Activated T-helper 1 cell treated with Interleukin-2 at 50 U/mL for 16 hours (primary cell): ENCODE results near the gene SULF2.
A peak's percentile ranks its signal among the peaks of the same experiment; 100 is the strongest.

Experiments
- DNase-seq: peaks from one replicate; pipeline ENCODE4 v3.0.0-alpha.2; 2020; ENCODE audit warnings: low read depth

The SULF2 gene

GRCh38 chr20:47642624-47643023, 142.7 kb downstream of the SULF2 start:
- no peak for DNase-seq

GRCh38 chr20:47642118-47642517, 143.2 kb downstream of the SULF2 start:
- DNase-seq, result no peak

GRCh38 chr20:47638851-47639250, 146.4 kb downstream of the SULF2 start:
- DNase-seq, result no peak

GRCh38 chr20:47635256-47635655, 150.0 kb downstream of the SULF2 start:
- DNase-seq, result no peak

GRCh38 chr20:47631078-47631477, 154.2 kb downstream of the SULF2 start:
- DNase-seq, result no peak

- DNase-seq, result no peak
Observed at GRCh38 chr20:47629907-47630306, 155.4 kb downstream of the SULF2 start.

- no peak for DNase-seq
Observed at GRCh38 chr20:47627540-47627939, 157.7 kb downstream of the SULF2 start.

GRCh38 chr20:47623206-47623605, 162.1 kb downstream of the SULF2 start:
- no peak for DNase-seq

- DNase-seq, result no peak
Observed at GRCh38 chr20:47622118-47622665, 163.1 kb downstream of the SULF2 start.

GRCh38 chr20:47620808-47621805, 164.2 kb downstream of the SULF2 start:
- DNase-seq, result no peak

- DNase-seq, result no peak
Observed at GRCh38 chr20:47618479-47618878, 166.8 kb downstream of the SULF2 start.

- DNase-seq, result no peak
Observed at GRCh38 chr20:47614703-47615309, 170.5 kb downstream of the SULF2 start.

- no peak for DNase-seq
Observed at GRCh38 chr20:47612670-47613069, 172.6 kb downstream of the SULF2 start.

- no peak for DNase-seq
Observed at GRCh38 chr20:47611785-47612184, 173.5 kb downstream of the SULF2 start.

- DNase-seq, result no peak
Observed at GRCh38 chr20:47610945-47611250, 174.4 kb downstream of the SULF2 start.

GRCh38 chr20:47610247-47610944, 174.9 kb downstream of the SULF2 start:
- peak; percentile 28 for DNase-seq

- DNase-seq, result no peak
Observed at GRCh38 chr20:47609001-47609400, 176.3 kb downstream of the SULF2 start.
